NCI-H2171 (cell line): ENCODE data around the gene SLC39A2.
"Not testable (repeated sequence)": the region's sequence is repeated elsewhere in the genome, so short reads cannot be mapped to it uniquely, and the experiment has no call there.

Experiments
- DNase-seq: peaks from one replicate; lab custom pipeline; 2025; lab: John Stamatoyannopoulos, UW

SLC39A2 gene, protein sequence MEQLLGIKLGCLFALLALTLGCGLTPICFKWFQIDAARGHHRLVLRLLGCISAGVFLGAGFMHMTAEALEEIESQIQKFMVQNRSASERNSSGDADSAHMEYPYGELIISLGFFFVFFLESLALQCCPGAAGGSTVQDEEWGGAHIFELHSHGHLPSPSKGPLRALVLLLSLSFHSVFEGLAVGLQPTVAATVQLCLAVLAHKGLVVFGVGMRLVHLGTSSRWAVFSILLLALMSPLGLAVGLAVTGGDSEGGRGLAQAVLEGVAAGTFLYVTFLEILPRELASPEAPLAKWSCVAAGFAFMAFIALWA

DNA sequence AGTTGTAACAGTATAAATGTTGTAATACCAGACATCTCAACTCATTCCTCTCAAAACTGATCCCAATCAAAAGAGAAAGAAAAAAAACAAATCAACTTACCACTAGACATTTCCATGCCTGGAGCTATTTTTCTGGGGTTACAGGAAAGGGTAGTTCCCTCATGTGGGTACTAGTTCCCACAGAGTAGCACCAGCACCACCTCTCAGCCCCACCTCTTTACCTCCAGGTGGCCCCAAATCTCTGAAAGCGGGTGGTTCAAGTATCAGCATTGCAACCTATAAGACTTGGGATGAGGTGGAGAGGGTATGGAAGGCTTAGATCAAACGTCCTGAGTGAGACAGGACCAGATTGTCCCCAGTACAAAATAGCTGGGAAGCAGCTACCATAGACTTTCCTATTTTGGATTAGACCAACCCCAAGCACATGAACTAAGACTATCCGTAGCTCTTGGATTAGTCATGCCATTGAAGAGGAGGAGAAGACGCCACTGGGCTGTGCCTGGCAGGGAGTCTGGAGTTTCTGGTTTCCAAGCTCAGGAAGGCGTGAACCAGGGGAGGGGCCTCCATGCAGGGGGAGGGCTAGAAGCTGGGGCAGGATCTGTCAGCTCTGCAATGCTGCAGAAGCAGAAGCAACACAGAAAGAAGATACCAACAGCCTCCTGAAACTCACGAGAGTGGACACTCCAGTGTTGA is at the start of gene SLC39A2:
Gene SLC39A2 (plus strand): TSS at position 620 of the 693 bp plus-strand sequence. CDS start 154 bp downstream, outside the sequence.
- no peak for DNase-seq

- not testable (repeated sequence) for DNase-seq
Observed at GRCh38 chr14:20954736-20955537, 44.2 kb upstream of the SLC39A2 start, which contains the start of gene RNASE2. Gene RNASE2, plus strand, starts transcription at chr14:20955487. Its CDS starts 285 bp downstream, at chr14:20955772.

GRCh38 chr14:20955538-20955873 is 43.6 kb upstream of the SLC39A2 start:
- not testable (repeated sequence) for DNase-seq

- no peak for DNase-seq
Observed at GRCh38 chr14:20956376-20956976, 42.6 kb upstream of the SLC39A2 start.

- not testable (repeated sequence) for DNase-seq
Observed at GRCh38 chr14:20958946-20959345, 40.1 kb upstream of the SLC39A2 start.

- no peak for DNase-seq
Observed at GRCh38 chr14:20969336-20969735, 29.8 kb upstream of the SLC39A2 start.

DNA sequence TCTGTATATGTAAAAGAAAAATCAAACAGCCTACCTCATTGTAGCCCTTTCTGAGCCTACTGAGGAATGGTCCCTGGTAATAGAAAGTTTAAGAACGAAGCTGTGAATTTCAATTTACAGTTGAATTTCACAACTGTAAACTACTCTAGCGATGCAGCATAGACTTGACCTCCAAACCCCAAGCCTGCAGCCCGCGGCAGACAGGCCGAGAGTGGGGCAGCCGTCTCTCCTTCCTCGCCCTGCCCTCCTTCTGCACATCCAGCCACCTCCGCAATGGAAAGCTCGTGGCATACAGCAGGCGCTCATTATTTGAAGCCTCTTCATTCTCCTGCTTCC is 28.5 kb upstream of the SLC39A2 start:
- DNase-seq: no peak

- peak; percentile 84 for DNase-seq
Observed at GRCh38 chr14:20970983-20971704, 27.9 kb upstream of the SLC39A2 start.

- DNase-seq: no peak
Observed at GRCh38 chr14:20971705-20972021, 27.4 kb upstream of the SLC39A2 start.

- DNase-seq: no peak
Observed at GRCh38 chr14:20973501-20973900, 25.6 kb upstream of the SLC39A2 start.

DNA sequence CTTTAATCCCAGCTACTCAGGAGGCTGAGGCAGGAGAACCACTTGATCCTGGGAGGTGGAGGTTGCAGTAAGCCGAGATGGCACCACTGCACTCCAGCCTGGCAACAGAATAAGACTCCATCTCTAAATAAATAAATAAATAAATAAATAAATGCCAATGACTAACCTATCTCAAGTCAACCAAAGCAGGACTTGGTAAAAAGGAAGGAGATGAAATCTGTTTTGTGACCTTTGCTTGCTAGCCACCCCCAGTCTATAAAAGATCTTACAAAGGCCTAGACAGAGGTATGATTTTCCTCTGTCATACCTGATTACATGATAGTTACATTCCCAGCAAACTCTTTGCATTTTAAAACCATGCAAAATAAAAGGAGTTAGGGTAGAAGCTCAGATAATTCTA is 22.8 kb upstream of the SLC39A2 start:
- DNase-seq: no peak

GRCh38 chr14:20978687-20979086 is 20.4 kb upstream of the SLC39A2 start:
- no peak for DNase-seq

- DNase-seq: no peak
Observed at GRCh38 chr14:20980906-20981305, 18.2 kb upstream of the SLC39A2 start.

DNA sequence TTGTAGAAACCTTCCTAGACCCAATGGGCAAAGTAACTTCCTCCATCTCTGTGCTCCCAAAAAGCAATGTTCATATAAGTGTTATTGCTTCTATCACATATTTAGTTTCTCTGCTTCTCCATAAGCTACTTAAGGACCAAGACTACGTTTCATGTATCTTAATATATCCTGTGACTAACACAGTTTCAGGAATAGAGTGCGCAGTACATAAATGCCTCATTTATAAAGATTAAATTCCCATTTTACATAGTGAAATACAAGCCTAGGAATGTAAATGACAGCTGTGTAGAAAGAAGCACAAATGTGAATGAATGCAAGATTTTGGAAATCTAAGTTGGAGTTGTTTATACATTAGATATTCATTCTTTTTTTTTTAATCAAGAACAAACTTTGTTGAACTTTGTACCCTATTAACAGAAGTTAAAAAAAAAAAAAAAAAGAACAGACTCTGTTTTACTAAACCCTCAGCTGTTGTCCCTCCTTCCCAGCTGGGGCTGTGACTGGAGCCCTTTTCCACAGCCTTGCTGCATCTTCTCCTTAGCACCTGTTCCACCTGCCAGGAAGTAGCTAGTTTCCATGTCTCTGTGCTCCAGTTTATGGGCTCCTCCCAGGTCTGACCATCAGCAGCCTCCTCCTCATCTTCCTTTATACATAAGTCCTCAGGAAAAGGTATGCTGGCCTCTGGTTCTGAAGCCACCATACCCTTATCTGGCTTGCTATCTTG is 16.3 kb upstream of the SLC39A2 start:
- DNase-seq: no peak

DNA sequence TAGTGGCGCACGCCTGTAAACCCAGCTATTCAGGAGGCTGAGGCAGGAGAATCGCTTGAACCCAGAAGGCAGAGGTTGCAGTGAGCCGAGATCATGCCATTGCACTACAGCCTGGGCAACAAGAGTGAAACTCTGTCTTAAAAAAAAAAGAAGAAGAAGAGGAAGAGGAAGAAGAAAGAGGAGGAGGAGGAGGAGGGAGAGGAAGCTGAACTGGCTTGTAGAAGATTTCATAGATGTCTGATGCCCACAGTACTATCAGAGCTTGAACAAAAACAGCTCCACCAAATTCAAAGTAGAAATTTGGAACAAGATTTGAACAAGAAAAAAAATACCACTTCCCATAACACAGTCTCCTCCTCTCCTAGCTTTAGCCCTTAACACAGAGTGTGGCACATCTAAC is 13.4 kb upstream of the SLC39A2 start:
- not testable (repeated sequence) for DNase-seq

GRCh38 chr14:20986811-20987210 is 12.3 kb upstream of the SLC39A2 start:
- no peak for DNase-seq

- no peak for DNase-seq
Observed at GRCh38 chr14:20988717-20989470, 10.2 kb upstream of the SLC39A2 start.

DNA sequence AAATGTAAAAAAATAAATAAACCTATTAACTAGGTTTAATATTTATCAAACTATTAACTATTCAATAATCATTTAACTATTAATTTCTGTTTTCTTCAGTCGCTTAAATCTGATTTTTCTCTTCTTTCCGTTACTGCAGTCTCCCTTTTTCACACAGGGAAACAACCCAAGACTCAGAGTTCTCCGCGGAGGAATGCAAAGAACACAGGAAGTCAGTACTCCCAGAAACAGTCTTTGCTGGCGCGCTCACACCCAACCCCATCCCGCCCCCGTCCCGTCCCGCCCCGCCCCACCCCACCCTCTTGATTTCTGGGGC is 9.7 kb upstream of the SLC39A2 start:
- no peak for DNase-seq

GRCh38 chr14:20989787-20990600 is 9.1 kb upstream of the SLC39A2 start, which contains the start of gene METTL17:
Gene METTL17, plus strand, starts transcription at chr14:20989980. Its CDS starts 23 bp downstream, at chr14:20990003.
- DNase-seq: peak; percentile 99

- DNase-seq: no peak
Observed at GRCh38 chr14:20996521-20996920, 2.6 kb upstream of the SLC39A2 start.
